Measurements from ENCODE around the gene CLDN7. TPM values are rescaled to one million over a fixed set of nuclear protein-coding genes. Genes with fewer than 3 reads are reported as not detected.
A peak's percentile ranks its signal among the peaks of the same experiment; 100 is the strongest.

The CLDN7 gene
- total RNA-seq, 4 donors from 2014 or later: 571 to 1,162 (median 940) TPM

GRCh38 chr17:7250695-7251627 lies 11.3 kb downstream of the CLDN7 start:
- WGBS, 2 donors (ENCODE audit: low coverage in 1 of 2): 0 to 2% methylated on average over 3 to 33 of the region's 55 CpGs
- intact Hi-C loops (cut with DNase I; ENCODE audit: low total_unique reads): no loop called here
- H3K9me3 ChIP-seq: no peaks in the 10 kb centered on the region

DNA sequence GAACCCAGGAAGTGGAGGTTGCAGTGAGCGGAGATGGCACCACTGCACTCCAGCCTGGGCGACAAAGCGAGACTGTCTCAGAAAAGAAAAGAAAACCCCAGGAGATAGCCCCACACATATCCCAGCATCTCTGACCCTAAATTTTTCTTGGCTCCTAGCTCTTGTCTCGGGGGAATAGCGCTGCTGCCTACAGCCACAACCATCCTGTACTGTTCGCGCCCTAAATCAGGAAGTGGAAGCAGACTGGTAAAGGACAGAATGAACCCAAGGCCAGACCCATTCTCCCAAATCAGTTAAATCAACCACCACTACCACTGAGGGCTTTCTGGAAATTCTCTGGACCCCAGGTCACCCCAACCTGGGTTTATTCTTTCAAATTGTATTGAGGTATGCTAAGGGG lies 12.4 kb downstream of the CLDN7 start:
- in situ Hi-C loops (cut with MboI; ENCODE audit: low pct_ligation_motif_present in 1 of 4, low pct_unique_long_range_greater_than_20kb in 1 of 4, low sequenced_read_pairs in 3 of 4) (loop anchor here in 1 of 4 donors (25.0 kb wide), 1 partner anchor 887 kb away; no protein-coding TSS in a partner anchor), intact Hi-C loops (cut with DNase I; ENCODE audit: low total_unique reads) (no loop called here)
- no peaks in the 10 kb centered on the region for H3K9me3 ChIP-seq
- H3K4me3 ChIP-seq: peak overlapping the region in 3 of 4 donors; percentile 96 to 100 (median 98)
- peaks cover 14 to 42% (median 34%) of the 10 kb centered on the region in 4 donors for H3K4me1 ChIP-seq
- peaks cover 0 to 20% (median 8%) of the 10 kb centered on the region in 4 donors for H3K36me3 ChIP-seq
- TF ChIP-seq POLR2A (IDR thresholded peaks at IDR 0.05) (no peak), EP300 (IDR thresholded peaks at IDR 0.05; ENCODE audit: low read depth) (no peak), POLR2AphosphoS5 (IDR thresholded peaks at IDR 0.05) (no peak)
- TF ChIP-seq, protein P1, sequence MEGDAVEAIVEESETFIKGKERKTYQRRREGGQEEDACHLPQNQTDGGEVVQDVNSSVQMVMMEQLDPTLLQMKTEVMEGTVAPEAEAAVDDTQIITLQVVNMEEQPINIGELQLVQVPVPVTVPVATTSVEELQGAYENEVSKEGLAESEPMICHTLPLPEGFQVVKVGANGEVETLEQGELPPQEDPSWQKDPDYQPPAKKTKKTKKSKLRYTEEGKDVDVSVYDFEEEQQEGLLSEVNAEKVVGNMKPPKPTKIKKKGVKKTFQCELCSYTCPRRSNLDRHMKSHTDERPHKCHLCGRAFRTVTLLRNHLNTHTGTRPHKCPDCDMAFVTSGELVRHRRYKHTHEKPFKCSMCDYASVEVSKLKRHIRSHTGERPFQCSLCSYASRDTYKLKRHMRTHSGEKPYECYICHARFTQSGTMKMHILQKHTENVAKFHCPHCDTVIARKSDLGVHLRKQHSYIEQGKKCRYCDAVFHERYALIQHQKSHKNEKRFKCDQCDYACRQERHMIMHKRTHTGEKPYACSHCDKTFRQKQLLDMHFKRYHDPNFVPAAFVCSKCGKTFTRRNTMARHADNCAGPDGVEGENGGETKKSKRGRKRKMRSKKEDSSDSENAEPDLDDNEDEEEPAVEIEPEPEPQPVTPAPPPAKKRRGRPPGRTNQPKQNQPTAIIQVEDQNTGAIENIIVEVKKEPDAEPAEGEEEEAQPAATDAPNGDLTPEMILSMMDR (IDR thresholded peaks at IDR 0.05): no peak
- peak overlapping the region; percentile 95 to 100 (median 98) for H3K27ac ChIP-seq
- DNase-seq: no peak
- WGBS, 2 donors (ENCODE audit: low coverage in 1 of 2): 71% methylated on average over 7 of the region's 7 CpGs; no CpG with 5 or more reads in 1 of the 2 donors
- no peaks in the 10 kb centered on the region for H3K27me3 ChIP-seq

More at GRCh38 chr17:7250695-7251627, 11.3 kb downstream of the CLDN7 start:
- peak overlapping the region; percentile 95 to 100 (median 98) for H3K27ac ChIP-seq
- peaks cover 0 to 15% (median 4%) of the 10 kb centered on the region in 4 donors for H3K36me3 ChIP-seq
- TF ChIP-seq, protein P1 (IDR thresholded peaks at IDR 0.05): no peak
- peak; percentile 35 for TF ChIP-seq POLR2A (IDR thresholded peaks at IDR 0.05)
- no peaks in the 10 kb centered on the region for H3K27me3 ChIP-seq
- H3K4me3 ChIP-seq: peak overlapping the region; percentile 79 to 100 (median 97)
- in situ Hi-C loops (cut with MboI; ENCODE audit: low pct_ligation_motif_present in 1 of 4, low pct_unique_long_range_greater_than_20kb in 1 of 4, low sequenced_read_pairs in 3 of 4): no loop called here
- H3K4me1 ChIP-seq: peaks cover 14 to 42% (median 34%) of the 10 kb centered on the region in 4 donors
- DNase-seq: peak; percentile 29

GRCh38 chr17:7249214-7249613 lies 13.1 kb downstream of the CLDN7 start:
- Histone ChIP-seq H3K36me3 (peaks cover 0 to 23% (median 12%) of the 10 kb centered on the region in 4 donors), H3K9me3 (no peaks in the 10 kb centered on the region), H3K27me3 (no peaks in the 10 kb centered on the region), H3K4me1 (peaks cover 14 to 37% (median 34%) of the 10 kb centered on the region in 4 donors), H3K27ac (peak overlapping the region in 2 of 4 donors; percentile 97 to 100), H3K4me3 (no peak overlapping the region)
- TF ChIP-seq EP300 (IDR thresholded peaks at IDR 0.05; ENCODE audit: low read depth): no peak
- no peak for TF ChIP-seq POLR2AphosphoS5 (IDR thresholded peaks at IDR 0.05)
- TF ChIP-seq POLR2A (IDR thresholded peaks at IDR 0.05): no peak
- TF ChIP-seq, protein P1 (IDR thresholded peaks at IDR 0.05): no peak
- intact Hi-C loops (cut with DNase I; ENCODE audit: low total_unique reads) (no loop called here), in situ Hi-C loops (cut with MboI; ENCODE audit: low pct_ligation_motif_present in 1 of 4, low pct_unique_long_range_greater_than_20kb in 1 of 4, low sequenced_read_pairs in 3 of 4) (loop anchor here in 1 of 4 donors (25.0 kb wide), 1 partner anchor 888 kb away; no protein-coding TSS in a partner anchor)
- no peak for DNase-seq
- WGBS, 2 donors (ENCODE audit: low coverage in 1 of 2): 60 to 92% methylated on average over 1 to 6 of the region's 6 CpGs

- intact Hi-C loops (cut with DNase I; ENCODE audit: low total_unique reads) (no loop called here), in situ Hi-C loops (cut with MboI; ENCODE audit: low pct_ligation_motif_present in 1 of 4, low pct_unique_long_range_greater_than_20kb in 1 of 4, low sequenced_read_pairs in 3 of 4) (loop anchor here in 1 of 4 donors (25.0 kb wide), 1 partner anchor 889 kb away; no protein-coding TSS in a partner anchor)
- no peak for DNase-seq
- H3K9me3 ChIP-seq: no peaks in the 10 kb centered on the region
- WGBS, 2 donors (ENCODE audit: low coverage in 1 of 2): 79% methylated on average over 4 of the region's 4 CpGs; no CpG with 5 or more reads in 1 of the 2 donors
- no peak overlapping the region for H3K4me3 ChIP-seq
- peaks cover 0 to 27% (median 13%) of the 10 kb centered on the region in 4 donors for H3K36me3 ChIP-seq
- H3K27ac ChIP-seq: no peak overlapping the region
- no peaks in the 10 kb centered on the region for H3K27me3 ChIP-seq
- peaks cover 14 to 37% (median 35%) of the 10 kb centered on the region in 4 donors for H3K4me1 ChIP-seq
- TF ChIP-seq POLR2AphosphoS5 (IDR thresholded peaks at IDR 0.05): no peak
- no peak for TF ChIP-seq EP300 (IDR thresholded peaks at IDR 0.05; ENCODE audit: low read depth)
- TF ChIP-seq, protein P1 (IDR thresholded peaks at IDR 0.05): no peak
- TF ChIP-seq POLR2A (IDR thresholded peaks at IDR 0.05): no peak
Measured at GRCh38 chr17:7248796-7249195, 13.5 kb downstream of the CLDN7 start.
